A673 (cell line): ENCODE results near the gene SLC41A3. TPM values are rescaled to one million over a fixed set of nuclear protein-coding genes. Genes with fewer than 3 reads are reported as not detected.
"Not testable (repeated sequence)": the region's sequence is repeated elsewhere in the genome, so short reads cannot be mapped to it uniquely, and the experiment has no call there.

Source experiments
- BruUV-seq: library from RNA; stranded (reverse); fragments of 400-500 nt; replicated peaks from 2 replicates; lab custom pipeline; 2021; lab: Mats Ljungman, UMichigan
- CTCF ChIA-PET: fragments of 300-600 bp; sonication (Branson Sonifier 250); formaldehyde crosslinking; loops from one replicate; lab custom pipeline; 2022; ENCODE audit warnings: antibody characterized with exemption; lab: Charles Lee
- POLR2A ChIA-PET: fragments of 300-600 bp; sonication (Branson Sonifier 250); formaldehyde crosslinking; loops from one replicate; lab custom pipeline; 2022; ENCODE audit warnings: antibody characterized with exemption; ENCODE audit not compliant: low non-redundant PET; lab: Charles Lee
- DNase-seq: peaks from one replicate; pipeline ENCODE4 v3.0.0-alpha.2; 2015; ENCODE audit warnings: low spot score
- H3K27ac ChIP-seq: fragments of 200-600 bp; sonication (generic); 2 replicates; pipeline ENCODE4 v1.5.1; 2016; ENCODE audit warnings: mixed run types, low read depth, mild to moderate bottlenecking, mixed read lengths, antibody characterized with exemption, low read length; ENCODE audit not compliant: poor library complexity, severe bottlenecking
- H3K27me3 ChIP-seq: fragments of 200-600 bp; sonication (generic); replicated peaks from 2 replicates; pipeline ENCODE4 v1.6.1; 2017; ENCODE audit warnings: mixed run types, low read depth, mild to moderate bottlenecking, mixed read lengths, antibody characterized with exemption, low read length; ENCODE audit not compliant: insufficient read depth, poor library complexity
- H3K36me3 ChIP-seq: fragments of 200-600 bp; sonication (generic); 2 replicates; pipeline ENCODE4 v1.6.1; 2016; ENCODE audit warnings: mixed run types, mild to moderate bottlenecking, mixed read lengths, antibody characterized with exemption, low read length; ENCODE audit not compliant: insufficient read depth, poor library complexity, severe bottlenecking
- H3K4me1 ChIP-seq: fragments of 200-600 bp; sonication (generic); 2 replicates; pipeline ENCODE4 v1.6.1; 2017; ENCODE audit warnings: mixed run types, mild to moderate bottlenecking, mixed read lengths, antibody characterized with exemption, low read length; ENCODE audit not compliant: insufficient read depth, poor library complexity, severe bottlenecking
- H3K4me3 ChIP-seq: fragments of 200-600 bp; sonication (generic); 2 replicates; pipeline ENCODE4 v1.5.1; 2016; ENCODE audit warnings: low read depth, mixed run types, mild to moderate bottlenecking, mixed read lengths, low read length; ENCODE audit not compliant: poor library complexity, severe bottlenecking
- H3K9me3 ChIP-seq: fragments of 200-600 bp; sonication (generic); 2 replicates; pipeline ENCODE4 v1.6.1; 2016; ENCODE audit warnings: mixed run types, low read depth, mild to moderate bottlenecking, mixed read lengths, antibody characterized with exemption, low read length; ENCODE audit not compliant: poor library complexity, severe bottlenecking
- CTCF ChIP-seq: fragments of 300-800, 200-600 bp; sonication (generic); conservative IDR thresholded peaks from 2 replicates; pipeline ENCODE4 v1.5.1; 2017; ENCODE audit warnings: low read depth, mild to moderate bottlenecking, antibody characterized with exemption, low read length, moderate library complexity, mixed read lengths
- EZH2 ChIP-seq: fragments of 200-600 bp; sonication (generic); IDR thresholded peaks from 2 replicates; pipeline ENCODE4 v1.6.1; 2017; ENCODE audit warnings: borderline replicate concordance, low read depth, mild to moderate bottlenecking, mixed read lengths, antibody characterized with exemption, low read length; ENCODE audit not compliant: poor library complexity, severe bottlenecking
- intact Hi-C: fragments of 100-400 bp; cut with micrococcal nuclease; formaldehyde crosslinking; loops from one replicate; pipeline ENCODE4 v1.10.0; 2022; ENCODE audit not compliant: unreplicated experiment
- total RNA-seq: library from RNA; stranded (reverse); gene quantifications from 2 replicates; pipeline ENCODE4 v1.2.3, GENCODE V29; 2021

The SLC41A3 gene
- total RNA-seq, 1 experiment from 2014 or later = 56.5 TPM

- DNase-seq = no peak
- Histone ChIP-seq H3K4me1 (no peaks in the 10 kb centered on the region), H3K36me3 (no peaks in the 10 kb centered on the region), H3K27me3 (no peaks in the 10 kb centered on the region), H3K4me3 (no peak overlapping the region), H3K9me3 (peaks cover 2% of the 10 kb centered on the region), H3K27ac (no peak overlapping the region)
- BruUV-seq = no TSS peak
- intact Hi-C loops = no loop called here
- ChIA-PET POLR2A (no interaction called here), CTCF (no interaction called here)
- no peak for TF ChIP-seq CTCF
- TF ChIP-seq EZH2 = no peak
Measured at GRCh38 chr3:126039870-126040269, 44.1 kb downstream of the SLC41A3 start.

- intact Hi-C loops, H3K9me3 ChIP-seq, H3K27ac ChIP-seq, H3K4me1 ChIP-seq, CTCF ChIA-PET, BruUV-seq, POLR2A ChIA-PET, H3K27me3 ChIP-seq, H3K4me3 ChIP-seq, H3K36me3 ChIP-seq: not testable (repeated sequence)
- DNase-seq = peak; percentile 67
Measured at GRCh38 chr3:126038791-126039190, 45.1 kb downstream of the SLC41A3 start.

GRCh38 chr3:126036056-126036549, 47.8 kb downstream of the SLC41A3 start:
- peaks cover 2% of the 10 kb centered on the region for H3K9me3 ChIP-seq
- POLR2A ChIA-PET = no interaction called here
- H3K4me1 ChIP-seq = no peaks in the 10 kb centered on the region
- intact Hi-C loops = no loop called here
- no peak for DNase-seq
- no peaks in the 10 kb centered on the region for H3K27me3 ChIP-seq
- CTCF ChIA-PET = no interaction called here
- no peak overlapping the region for H3K27ac ChIP-seq
- no peak overlapping the region for H3K4me3 ChIP-seq
- no peak for TF ChIP-seq CTCF
- no peak for TF ChIP-seq EZH2
- H3K36me3 ChIP-seq = no peaks in the 10 kb centered on the region
- no TSS peak for BruUV-seq

GRCh38 chr3:126035362-126036050, 48.4 kb downstream of the SLC41A3 start:
- H3K27ac ChIP-seq = no peak overlapping the region
- H3K4me3 ChIP-seq = no peak overlapping the region
- no peaks in the 10 kb centered on the region for H3K36me3 ChIP-seq
- no peak for DNase-seq
- ChIA-PET POLR2A (no interaction called here), CTCF (no interaction called here)
- intact Hi-C loops = no loop called here
- TF ChIP-seq CTCF (no peak), EZH2 (no peak)
- no peaks in the 10 kb centered on the region for H3K4me1 ChIP-seq
- no TSS peak for BruUV-seq
- H3K9me3 ChIP-seq = peaks cover 2% of the 10 kb centered on the region
- H3K27me3 ChIP-seq = no peaks in the 10 kb centered on the region
